WTC11 (cell line): ENCODE results near the gene FAXDC2. TPM values are rescaled to one million over a fixed set of nuclear protein-coding genes. Genes with fewer than 3 reads are reported as not detected.

ENCODE experiments used
- ATAC-seq: fragments of 200-7000 bp; cut with Tn5 transposase; 2 replicates; pipeline ENCODE4 v1.10.0; 2021; ENCODE audit warnings: mild to moderate bottlenecking, moderate library complexity
- CTCF ChIA-PET: fragments of 300-600 bp; sonication (Branson Sonifier 250); formaldehyde crosslinking; loops from one replicate; lab custom pipeline; 2021; ENCODE audit warnings: antibody characterized with exemption; lab: Charles Lee
- POLR2A ChIA-PET: fragments of 350-600 bp; sonication (Branson Sonifier 250); formaldehyde crosslinking; loops from one replicate; lab custom pipeline; 2021; ENCODE audit warnings: antibody characterized with exemption; lab: Charles Lee
- DNase-seq: peaks from one replicate; pipeline ENCODE4 v3.0.0; 2021; ENCODE audit warnings: low spot score
- H3K27ac Mint-ChIP-seq: 2 replicates; pipeline ENCODE4 v1.8.0; 2021; ENCODE audit warnings: mixed read lengths
- H3K27me3 Mint-ChIP-seq: 2 replicates; pipeline ENCODE4 v1.8.0; 2021; ENCODE audit warnings: low read depth, mild to moderate bottlenecking, moderate library complexity, mixed read lengths
- H3K36me3 Mint-ChIP-seq: 2 replicates; pipeline ENCODE4 v1.8.0; 2021; ENCODE audit warnings: mixed read lengths
- H3K4me1 Mint-ChIP-seq: 2 replicates; pipeline ENCODE4 v1.8.0; 2022; ENCODE audit warnings: mixed read lengths
- H3K4me3 Mint-ChIP-seq: 2 replicates; pipeline ENCODE4 v1.8.0; 2021; ENCODE audit warnings: mild to moderate bottlenecking, moderate library complexity, mixed read lengths
- H3K9me3 Mint-ChIP-seq: 2 replicates; pipeline ENCODE4 v1.8.0; 2021; ENCODE audit warnings: mixed read lengths
- CREB1 ChIP-seq: sonication (generic); formaldehyde crosslinking; IDR thresholded peaks from 2 replicates; pipeline ENCODE4 v1.8.0; 2023; ENCODE audit warnings: mild to moderate bottlenecking, missing genetic modification reagents
- CREM ChIP-seq: sonication (generic); formaldehyde crosslinking; IDR thresholded peaks from 2 replicates; pipeline ENCODE4 v1.8.1; 2022; ENCODE audit warnings: mild to moderate bottlenecking, missing genetic modification reagents, moderate library complexity
- CTCF ChIP-seq: fragments of 200-600 bp; IDR thresholded peaks from 2 replicates; pipeline ENCODE4 v1.8.0; 2022; ENCODE audit warnings: antibody characterized with exemption
- ESRRA ChIP-seq: sonication (generic); formaldehyde crosslinking; IDR thresholded peaks from 2 replicates; pipeline ENCODE4 v1.8.1; 2022; ENCODE audit warnings: mild to moderate bottlenecking, missing genetic modification reagents, borderline replicate concordance
- ETV6 ChIP-seq: sonication (generic); formaldehyde crosslinking; IDR thresholded peaks from 2 replicates; pipeline ENCODE4 v1.8.1; 2022; ENCODE audit warnings: mild to moderate bottlenecking, missing genetic modification reagents
- FOXK1 ChIP-seq: sonication (generic); formaldehyde crosslinking; IDR thresholded peaks from 2 replicates; pipeline ENCODE4 v1.8.0; 2022; ENCODE audit warnings: mild to moderate bottlenecking, moderate library complexity, missing genetic modification reagents
- GRHL2 ChIP-seq: fragments of 250-450 bp; sonication (Bioruptor Pico); IDR thresholded peaks from 2 replicates; pipeline ENCODE4 v1.8.0; 2022; ENCODE audit warnings: mild to moderate bottlenecking, moderate library complexity; ENCODE audit not compliant: insufficient replicate concordance, severe bottlenecking
- GTF2I ChIP-seq: fragments of 250-450 bp; sonication (Bioruptor Pico); conservative IDR thresholded peaks from 2 replicates; pipeline ENCODE4 v1.4.0; 2021; ENCODE audit warnings: mild to moderate bottlenecking
- IRF2 ChIP-seq: sonication (generic); formaldehyde crosslinking; IDR thresholded peaks from 2 replicates; pipeline ENCODE4 v1.8.0; 2022; ENCODE audit warnings: low read depth, missing genetic modification reagents, borderline replicate concordance
- JAZF1 ChIP-seq: fragments of 250-450 bp; sonication (Bioruptor Pico); IDR thresholded peaks from 2 replicates; pipeline ENCODE4 v1.9.0; 2021; ENCODE audit warnings: moderate library complexity, mild to moderate bottlenecking, inconsistent platforms
- NFATC4 ChIP-seq: fragments of 250-450 bp; sonication (Bioruptor Pico); IDR thresholded peaks from 2 replicates; pipeline ENCODE4 v1.9.0; 2021; ENCODE audit warnings: mild to moderate bottlenecking
- NR3C1 ChIP-seq: sonication (generic); formaldehyde crosslinking; conservative IDR thresholded peaks from 2 replicates; pipeline ENCODE4 v1.8.1; 2023; ENCODE audit warnings: low read depth, mild to moderate bottlenecking, missing genetic modification reagents
- SOX15 ChIP-seq: fragments of 250-450 bp; sonication (Bioruptor Pico); IDR thresholded peaks from 2 replicates; pipeline ENCODE4 v1.9.0; 2021; ENCODE audit warnings: mild to moderate bottlenecking
- TCF7 ChIP-seq: sonication (generic); formaldehyde crosslinking; IDR thresholded peaks from 2 replicates; pipeline ENCODE4 v1.8.0; 2022; ENCODE audit warnings: mild to moderate bottlenecking, low read depth, missing genetic modification reagents, moderate library complexity
- ZNF317 ChIP-seq: sonication (generic); formaldehyde crosslinking; IDR thresholded peaks from 2 replicates; pipeline ENCODE4 v1.8.1; 2023; ENCODE audit warnings: low read depth, mild to moderate bottlenecking, moderate library complexity, missing genetic modification reagents, borderline replicate concordance
- ZNF396 ChIP-seq: fragments of 250-450 bp; sonication (Bioruptor Pico); IDR thresholded peaks from 2 replicates; pipeline ENCODE4 v1.8.0; 2021; ENCODE audit warnings: mild to moderate bottlenecking, moderate library complexity, borderline replicate concordance
- ZNF423 ChIP-seq: fragments of 250-450 bp; sonication (Bioruptor Pico); IDR thresholded peaks from 2 replicates; pipeline ENCODE4 v2.1.2; 2022; ENCODE audit warnings: mild to moderate bottlenecking, moderate library complexity
- ZNF425 ChIP-seq: fragments of 250-450 bp; sonication (Bioruptor Pico); conservative IDR thresholded peaks from 2 replicates; pipeline ENCODE4 v1.9.0; 2021; ENCODE audit warnings: mild to moderate bottlenecking
- ZNF671 ChIP-seq: fragments of 250-450 bp; sonication (Bioruptor Pico); IDR thresholded peaks from 2 replicates; pipeline ENCODE4 v1.8.0; 2021; ENCODE audit warnings: mild to moderate bottlenecking
- total RNA-seq: library from RNA; stranded (reverse); gene quantifications from 3 replicates; pipeline ENCODE4 v1.2.3, GENCODE V29; 2021
- TF ChIP-seq, protein P1 (sequence below): sonication (generic); formaldehyde crosslinking; IDR thresholded peaks from 2 replicates; pipeline ENCODE4 v1.8.1; 2023; ENCODE audit warnings: mild to moderate bottlenecking, missing genetic modification reagents, moderate library complexity
- TF ChIP-seq, protein P2 (sequence below): sonication (generic); formaldehyde crosslinking; IDR thresholded peaks from 2 replicates; pipeline ENCODE4 v1.8.1; 2023; ENCODE audit warnings: mild to moderate bottlenecking, missing genetic modification reagents, borderline replicate concordance
- TF ChIP-seq, protein P3 (sequence below): fragments of 250-450 bp; sonication (Bioruptor Pico); IDR thresholded peaks from 2 replicates; pipeline ENCODE4 v1.9.0; 2021; ENCODE audit warnings: moderate library complexity, mild to moderate bottlenecking, inconsistent platforms, borderline replicate concordance
- TF ChIP-seq, protein P4 (sequence below): sonication (generic); formaldehyde crosslinking; IDR thresholded peaks from 2 replicates; pipeline ENCODE4 v1.8.1; 2023; ENCODE audit warnings: mild to moderate bottlenecking, missing genetic modification reagents

Gene FAXDC2
- total RNA-seq, 1 experiment from 2014 or later: 3.9 TPM

- peaks cover 83% of the 10 kb centered on the region for H3K36me3 Mint-ChIP-seq
- POLR2A ChIA-PET: no interaction called here
- peak overlapping the region; percentile 73; the same call in 1 of the 2 replicates for H3K27ac Mint-ChIP-seq
These were observed 39.2 kb downstream of the FAXDC2 start for GRCh38 chr5:154811239-154811638.

GRCh38 chr5:154806176-154806575 is 44.2 kb downstream of the FAXDC2 start:
- H3K4me1 Mint-ChIP-seq: no peaks in the 10 kb centered on the region
- H3K4me3 Mint-ChIP-seq: no peak overlapping the region
- POLR2A ChIA-PET: interaction anchor here (0.6 kb wide), 1 partner anchor 124 kb away, joined by 3 read pairs; no protein-coding TSS in a partner anchor
- no peak for ATAC-seq
- no peaks in the 10 kb centered on the region for H3K9me3 Mint-ChIP-seq
- H3K27ac Mint-ChIP-seq: no peak overlapping the region
- CTCF ChIA-PET: no interaction called here
- H3K36me3 Mint-ChIP-seq: peaks cover 88% of the 10 kb centered on the region
- DNase-seq: no peak
- H3K27me3 Mint-ChIP-seq: no peaks in the 10 kb centered on the region
- TF ChIP-seq CREM (CRISPR knock-in tag) (no peak), ZNF425 (CRISPR knock-in tag) (no peak), SOX15 (CRISPR knock-in tag) (no peak), GRHL2 (CRISPR knock-in tag) (no peak), ESRRA (CRISPR knock-in tag) (no peak), CTCF (no peak), ZNF317 (no peak), GTF2I (CRISPR knock-in tag) (no peak), IRF2 (CRISPR knock-in tag) (no peak), ZNF671 (CRISPR knock-in tag) (no peak)

More at GRCh38 chr5:154811239-154811638, 39.2 kb downstream of the FAXDC2 start:
- Mint-ChIP-seq H3K27me3 (no peaks in the 10 kb centered on the region), H3K4me3 (no peak overlapping the region), H3K9me3 (no peaks in the 10 kb centered on the region), H3K4me1 (no peaks in the 10 kb centered on the region)
- no peak for ATAC-seq
- no peak for DNase-seq
- TF ChIP-seq, protein P1, sequence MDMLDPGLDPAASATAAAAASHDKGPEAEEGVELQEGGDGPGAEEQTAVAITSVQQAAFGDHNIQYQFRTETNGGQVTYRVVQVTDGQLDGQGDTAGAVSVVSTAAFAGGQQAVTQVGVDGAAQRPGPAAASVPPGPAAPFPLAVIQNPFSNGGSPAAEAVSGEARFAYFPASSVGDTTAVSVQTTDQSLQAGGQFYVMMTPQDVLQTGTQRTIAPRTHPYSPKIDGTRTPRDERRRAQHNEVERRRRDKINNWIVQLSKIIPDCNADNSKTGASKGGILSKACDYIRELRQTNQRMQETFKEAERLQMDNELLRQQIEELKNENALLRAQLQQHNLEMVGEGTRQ: no peak
- no peak for TF ChIP-seq TCF7 (CRISPR knock-in tag)
- no peak for TF ChIP-seq ETV6
- TF ChIP-seq ZNF396 (CRISPR knock-in tag): no peak
- TF ChIP-seq NFATC4: no peak
- TF ChIP-seq, protein P2, sequence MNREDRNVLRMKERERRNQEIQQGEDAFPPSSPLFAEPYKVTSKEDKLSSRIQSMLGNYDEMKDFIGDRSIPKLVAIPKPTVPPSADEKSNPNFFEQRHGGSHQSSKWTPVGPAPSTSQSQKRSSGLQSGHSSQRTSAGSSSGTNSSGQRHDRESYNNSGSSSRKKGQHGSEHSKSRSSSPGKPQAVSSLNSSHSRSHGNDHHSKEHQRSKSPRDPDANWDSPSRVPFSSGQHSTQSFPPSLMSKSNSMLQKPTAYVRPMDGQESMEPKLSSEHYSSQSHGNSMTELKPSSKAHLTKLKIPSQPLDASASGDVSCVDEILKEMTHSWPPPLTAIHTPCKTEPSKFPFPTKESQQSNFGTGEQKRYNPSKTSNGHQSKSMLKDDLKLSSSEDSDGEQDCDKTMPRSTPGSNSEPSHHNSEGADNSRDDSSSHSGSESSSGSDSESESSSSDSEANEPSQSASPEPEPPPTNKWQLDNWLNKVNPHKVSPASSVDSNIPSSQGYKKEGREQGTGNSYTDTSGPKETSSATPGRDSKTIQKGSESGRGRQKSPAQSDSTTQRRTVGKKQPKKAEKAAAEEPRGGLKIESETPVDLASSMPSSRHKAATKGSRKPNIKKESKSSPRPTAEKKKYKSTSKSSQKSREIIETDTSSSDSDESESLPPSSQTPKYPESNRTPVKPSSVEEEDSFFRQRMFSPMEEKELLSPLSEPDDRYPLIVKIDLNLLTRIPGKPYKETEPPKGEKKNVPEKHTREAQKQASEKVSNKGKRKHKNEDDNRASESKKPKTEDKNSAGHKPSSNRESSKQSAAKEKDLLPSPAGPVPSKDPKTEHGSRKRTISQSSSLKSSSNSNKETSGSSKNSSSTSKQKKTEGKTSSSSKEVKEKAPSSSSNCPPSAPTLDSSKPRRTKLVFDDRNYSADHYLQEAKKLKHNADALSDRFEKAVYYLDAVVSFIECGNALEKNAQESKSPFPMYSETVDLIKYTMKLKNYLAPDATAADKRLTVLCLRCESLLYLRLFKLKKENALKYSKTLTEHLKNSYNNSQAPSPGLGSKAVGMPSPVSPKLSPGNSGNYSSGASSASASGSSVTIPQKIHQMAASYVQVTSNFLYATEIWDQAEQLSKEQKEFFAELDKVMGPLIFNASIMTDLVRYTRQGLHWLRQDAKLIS (CRISPR knock-in tag): no peak
- TF ChIP-seq JAZF1 (CRISPR knock-in tag): no peak
- no peak for TF ChIP-seq NR3C1 (CRISPR knock-in tag)
- TF ChIP-seq, protein P3, sequence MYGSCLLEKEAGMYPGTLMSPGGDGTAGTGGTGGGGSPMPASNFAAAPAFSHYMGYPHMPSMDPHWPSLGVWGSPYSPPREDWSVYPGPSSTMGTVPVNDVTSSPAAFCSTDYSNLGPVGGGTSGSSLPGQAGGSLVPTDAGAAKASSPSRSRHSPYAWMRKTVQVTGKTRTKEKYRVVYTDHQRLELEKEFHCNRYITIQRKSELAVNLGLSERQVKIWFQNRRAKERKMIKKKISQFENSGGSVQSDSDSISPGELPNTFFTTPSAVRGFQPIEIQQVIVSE (CRISPR knock-in tag): no peak
- TF ChIP-seq ZNF423 (CRISPR knock-in tag): no peak
- no peak for TF ChIP-seq CREB1
- no peak for TF ChIP-seq FOXK1 (CRISPR knock-in tag)
- TF ChIP-seq, protein P4, sequence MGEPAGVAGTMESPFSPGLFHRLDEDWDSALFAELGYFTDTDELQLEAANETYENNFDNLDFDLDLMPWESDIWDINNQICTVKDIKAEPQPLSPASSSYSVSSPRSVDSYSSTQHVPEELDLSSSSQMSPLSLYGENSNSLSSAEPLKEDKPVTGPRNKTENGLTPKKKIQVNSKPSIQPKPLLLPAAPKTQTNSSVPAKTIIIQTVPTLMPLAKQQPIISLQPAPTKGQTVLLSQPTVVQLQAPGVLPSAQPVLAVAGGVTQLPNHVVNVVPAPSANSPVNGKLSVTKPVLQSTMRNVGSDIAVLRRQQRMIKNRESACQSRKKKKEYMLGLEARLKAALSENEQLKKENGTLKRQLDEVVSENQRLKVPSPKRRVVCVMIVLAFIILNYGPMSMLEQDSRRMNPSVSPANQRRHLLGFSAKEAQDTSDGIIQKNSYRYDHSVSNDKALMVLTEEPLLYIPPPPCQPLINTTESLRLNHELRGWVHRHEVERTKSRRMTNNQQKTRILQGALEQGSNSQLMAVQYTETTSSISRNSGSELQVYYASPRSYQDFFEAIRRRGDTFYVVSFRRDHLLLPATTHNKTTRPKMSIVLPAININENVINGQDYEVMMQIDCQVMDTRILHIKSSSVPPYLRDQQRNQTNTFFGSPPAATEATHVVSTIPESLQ (CRISPR knock-in tag): no peak
- CTCF ChIA-PET: no interaction called here
